Stimulated activated CD8-positive, alpha-beta memory T cell treated with anti-CD3 and anti-CD28 coated beads, Interleukin-7, amount 100 ng/mL, for 1 hour (primary cell): ENCODE results near the gene C5orf47.
A peak's percentile ranks its signal among the peaks of the same experiment; 100 is the strongest.
"Not testable (repeated sequence)": the region's sequence is repeated elsewhere in the genome, so short reads cannot be mapped to it uniquely, and the experiment has no call there.

ENCODE experiments used
- DNase-seq, 2 donors: peaks; one replicate each; pipeline ENCODE4 v3.0.0-alpha.2; 2020; ENCODE audit warnings: low read depth in 2 of 2

C5orf47 gene

DNA sequence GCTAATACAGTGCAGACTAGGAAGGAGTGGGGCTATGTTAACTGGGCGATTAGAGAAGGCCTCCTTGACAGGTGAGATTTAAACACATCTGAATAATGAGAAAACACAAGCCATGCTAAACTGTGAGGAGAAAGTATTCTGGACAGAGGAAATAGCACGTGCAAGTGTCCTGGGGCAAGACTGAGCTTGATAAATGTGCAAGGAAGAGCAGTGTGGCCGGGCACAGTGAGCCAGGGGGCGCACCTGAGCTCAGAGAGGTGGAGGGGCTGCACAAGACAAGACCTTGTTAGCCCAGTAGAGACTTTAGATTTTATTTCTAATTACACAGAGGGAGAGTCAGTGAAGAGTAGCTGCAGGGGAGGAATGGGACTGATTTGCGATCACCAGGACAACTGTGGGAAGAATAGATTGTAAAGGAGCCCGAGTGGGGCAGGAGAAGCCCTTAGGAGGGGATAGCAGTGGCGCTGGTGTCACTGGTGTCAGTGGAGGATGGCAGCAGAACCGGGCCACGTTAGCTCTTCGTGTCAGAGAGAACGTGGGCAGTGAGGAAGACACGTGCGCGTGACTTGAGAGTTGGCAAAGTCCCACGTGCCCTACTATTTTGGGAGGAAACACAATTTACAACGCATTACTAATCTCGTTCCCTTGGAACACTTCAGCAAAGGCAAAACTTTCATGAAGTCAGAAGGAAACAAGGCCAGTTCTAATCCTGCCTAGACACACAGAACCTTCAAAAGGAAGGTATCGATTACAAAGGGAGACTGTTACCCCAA is 17.9 kb upstream of the C5orf47 start:
- no peak for DNase-seq

DNA sequence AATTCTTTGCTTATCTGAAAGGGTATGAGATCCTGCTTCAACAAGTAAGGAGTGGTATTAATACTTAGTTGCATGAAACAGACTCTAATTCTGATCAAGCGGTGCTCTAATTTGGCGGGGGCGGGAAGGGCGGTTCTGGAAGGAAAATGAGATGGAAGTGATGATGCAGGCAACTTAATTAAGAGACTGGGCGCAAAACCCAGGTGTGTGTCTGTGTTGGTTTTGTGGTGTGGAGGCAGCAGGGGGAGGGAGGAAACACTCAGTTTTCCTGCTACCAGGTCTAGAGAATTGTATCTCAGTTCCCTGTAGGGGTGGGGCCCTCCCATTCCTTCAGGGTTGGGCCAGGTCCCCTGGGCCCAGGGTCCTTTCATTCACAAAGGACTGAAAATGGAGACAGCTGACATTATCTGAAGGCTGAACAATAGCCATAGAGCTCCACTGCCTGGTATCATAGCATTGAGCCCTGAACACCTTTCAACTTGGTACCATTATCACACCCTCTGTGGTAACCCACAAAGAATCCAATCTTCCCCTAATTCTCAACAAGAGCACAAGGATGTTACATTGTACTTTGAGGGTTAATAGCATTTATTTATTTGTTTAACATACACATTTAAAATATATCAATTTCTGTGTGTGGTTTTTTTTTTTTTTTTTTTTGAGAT is 17.2 kb upstream of the C5orf47 start:
- DNase-seq, result no peak

DNA sequence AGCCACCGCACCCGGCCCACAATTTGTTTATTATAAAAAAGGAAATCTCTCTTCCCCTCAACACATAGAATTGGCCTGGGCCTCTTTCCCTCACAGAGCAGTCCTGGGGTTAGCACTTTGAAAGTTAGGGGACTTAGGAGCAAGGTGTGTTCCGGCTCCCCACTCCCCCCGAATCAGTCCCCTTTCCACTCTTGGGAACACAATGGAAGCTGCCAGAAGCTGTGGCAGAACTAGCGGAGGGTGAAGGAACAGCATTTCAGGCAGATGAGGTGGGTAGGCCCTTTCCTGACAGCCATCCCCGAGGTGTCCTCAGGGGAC is 16.4 kb upstream of the C5orf47 start:
- no peak for DNase-seq

DNA sequence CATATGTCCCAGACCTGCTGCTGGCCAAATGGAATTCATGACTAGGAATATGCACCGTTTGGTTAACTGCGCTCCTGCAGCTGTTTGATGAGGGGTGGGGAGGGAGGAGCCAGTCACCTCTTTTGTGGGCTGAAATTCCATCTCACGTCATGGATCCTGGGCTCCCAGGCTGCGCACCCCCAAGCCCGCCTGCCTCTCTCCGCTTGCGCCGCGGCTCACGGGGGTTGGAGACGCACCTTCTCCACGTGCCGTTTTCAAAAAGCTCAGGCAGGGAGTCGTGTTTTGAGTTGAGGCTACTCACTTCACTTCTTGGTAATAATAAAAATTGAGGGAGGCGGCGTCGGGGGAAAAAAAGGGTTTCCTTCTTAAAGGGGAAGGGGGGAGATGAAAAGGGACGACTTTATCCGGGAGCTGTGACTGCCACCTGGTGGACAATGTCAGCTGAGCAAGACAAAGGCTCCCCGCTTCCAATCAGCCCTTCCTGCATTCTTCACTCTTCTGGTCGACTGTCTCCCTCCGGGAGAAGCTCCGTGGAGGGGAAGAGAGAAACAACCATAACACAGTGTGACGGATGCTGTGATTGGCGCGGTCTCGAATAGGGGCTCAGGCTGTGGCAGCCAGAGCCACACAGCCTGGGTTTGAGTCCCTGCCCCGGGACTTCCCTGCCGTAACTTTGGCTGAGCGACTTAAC is 15.9 kb upstream of the C5orf47 start:
- DNase-seq, result peak; percentile 47 to 59

DNA sequence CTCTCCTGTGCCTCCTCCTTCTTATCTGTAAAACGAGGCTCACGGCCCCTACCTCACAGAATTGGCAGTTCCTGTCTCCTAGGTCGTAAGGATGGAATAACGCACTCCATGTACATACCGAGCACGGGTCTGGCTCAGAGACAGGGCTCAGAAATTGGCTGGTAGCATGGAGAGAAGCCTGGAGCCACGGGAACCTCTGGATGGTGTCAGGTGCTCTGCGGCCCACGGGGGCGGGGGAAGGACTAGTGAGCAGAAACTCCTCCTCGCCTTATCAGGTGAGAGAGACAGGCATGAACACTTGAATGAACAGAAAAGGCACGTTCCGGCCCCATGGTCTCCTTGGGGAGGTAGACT is 15.4 kb upstream of the C5orf47 start:
- no peak for DNase-seq

DNA sequence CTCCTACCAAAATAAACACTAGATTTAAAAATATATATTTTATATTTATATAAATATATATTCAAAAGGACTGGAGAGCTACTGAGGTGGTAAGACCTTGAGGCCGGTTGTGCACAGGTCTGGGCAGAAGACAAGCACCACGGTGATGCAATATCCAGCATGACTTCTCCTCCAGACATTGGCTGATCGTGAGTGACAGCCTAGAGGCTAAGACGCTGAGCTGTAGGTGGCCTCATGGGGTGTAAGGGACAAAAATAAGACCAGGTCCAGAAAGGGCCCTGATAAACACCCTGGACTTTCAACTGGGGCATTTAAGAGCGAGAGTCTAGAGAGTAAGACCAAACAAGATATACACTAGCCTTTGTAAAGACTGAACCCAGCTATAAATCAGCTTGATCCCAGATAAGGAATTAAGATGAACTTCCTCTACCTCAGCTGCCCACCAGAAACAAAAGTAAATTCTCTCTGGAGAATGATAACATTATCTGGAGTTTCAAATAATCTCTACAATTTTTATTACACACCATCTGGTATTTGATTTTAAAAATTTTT is 14.2 kb upstream of the C5orf47 start:
- DNase-seq, result no peak

DNA sequence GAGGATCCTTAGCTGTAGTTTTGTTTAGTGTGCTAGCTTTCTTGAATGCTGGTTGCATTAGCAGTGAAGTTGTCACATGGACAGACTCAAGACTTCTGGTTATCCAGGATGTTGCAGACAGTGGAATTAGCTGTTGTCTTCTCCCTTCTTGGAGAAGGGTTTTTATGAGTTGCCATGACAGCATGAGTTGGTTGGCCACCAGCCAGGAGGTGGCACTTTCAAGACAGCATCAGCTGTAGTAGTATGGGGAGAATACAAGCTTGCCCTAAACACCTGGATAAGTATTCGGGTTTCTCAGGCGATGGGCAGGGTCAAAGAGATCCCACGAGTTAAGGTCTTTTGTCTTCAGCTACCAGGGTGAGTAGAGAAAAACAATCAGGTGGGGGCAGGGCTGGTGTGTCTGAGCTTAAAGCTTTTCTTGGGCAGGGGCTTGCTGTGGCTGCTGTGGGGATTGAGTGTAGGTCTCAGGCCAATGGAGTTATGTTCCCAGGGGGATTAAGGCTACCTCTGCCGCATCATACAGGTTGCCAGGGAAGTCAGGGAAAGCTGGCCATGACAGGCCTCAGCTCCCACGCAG is 7.7 kb upstream of the C5orf47 start:
- DNase-seq, result no peak

DNA sequence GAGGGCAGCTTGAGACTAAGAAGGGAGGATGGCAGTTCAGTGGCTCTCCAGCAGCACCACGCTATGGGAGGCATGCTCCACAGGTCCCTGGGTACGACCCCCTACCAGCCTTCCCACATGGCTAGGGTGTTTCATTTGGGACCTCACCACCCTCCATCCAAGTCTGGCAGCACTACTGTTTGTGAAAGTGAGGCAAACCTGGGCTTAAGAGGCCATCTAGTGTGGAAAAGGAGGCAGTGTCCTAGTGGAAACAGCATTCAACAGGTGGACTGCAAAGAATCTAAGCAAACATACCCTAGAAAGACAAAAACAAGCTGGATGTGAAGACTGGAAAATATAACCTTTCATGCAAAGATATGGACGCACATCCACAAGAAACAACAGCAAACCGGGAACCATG is 4.8 kb upstream of the C5orf47 start:
- no peak for DNase-seq

DNA sequence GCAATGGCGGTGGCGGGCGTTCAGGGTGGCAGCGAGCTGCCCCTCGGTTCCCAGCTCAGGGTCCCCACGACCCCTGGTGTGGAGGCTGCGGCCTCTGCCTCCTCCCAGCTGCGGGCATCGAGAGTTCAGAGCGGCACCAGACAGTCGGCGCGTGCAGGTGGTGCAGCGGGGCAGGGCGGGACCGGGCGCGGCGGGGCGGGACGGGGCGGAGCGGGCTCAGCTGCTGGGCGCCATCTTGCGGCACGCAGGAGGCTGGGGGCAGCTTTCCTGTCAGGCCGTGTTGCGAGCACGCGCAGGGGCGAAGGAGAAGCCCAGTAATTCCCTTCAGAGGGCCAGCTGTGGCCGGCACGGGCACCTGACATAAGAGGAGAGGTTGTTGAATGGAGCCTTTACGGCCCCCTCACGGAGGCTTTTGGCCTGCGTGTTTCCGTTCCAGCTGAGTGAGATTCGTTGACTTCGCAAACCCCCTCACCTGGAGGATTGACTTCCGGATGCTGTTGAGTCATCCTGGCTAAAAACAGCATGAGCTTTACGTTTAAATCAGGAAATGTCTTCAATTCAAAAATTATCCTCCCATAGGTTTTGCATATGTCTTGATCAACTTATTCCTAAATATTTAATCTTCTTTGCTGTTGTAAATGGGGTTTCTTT is 587 bp downstream of the C5orf47 start:
- DNase-seq, result no peak

DNA sequence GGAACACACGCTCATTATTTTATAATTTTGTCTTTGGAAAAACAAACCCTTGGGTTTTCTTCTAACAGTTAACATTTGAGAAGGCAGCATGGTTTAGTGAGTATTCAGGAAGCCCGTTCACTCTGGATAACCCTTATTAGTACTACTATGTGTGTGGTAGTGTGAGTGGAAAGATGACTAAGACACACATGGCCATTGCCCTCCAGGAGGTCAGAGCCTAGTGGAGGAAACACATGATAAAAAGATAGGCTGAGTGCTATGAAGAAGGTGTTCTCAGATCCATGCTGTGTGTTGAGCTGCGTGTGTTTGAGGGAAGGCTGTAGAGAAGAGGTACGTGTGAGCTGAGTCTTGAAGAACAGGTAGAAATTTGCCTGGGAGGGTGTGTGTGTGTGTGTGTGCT is 8.4 kb downstream of the C5orf47 start:
- DNase-seq, result no peak

DNA sequence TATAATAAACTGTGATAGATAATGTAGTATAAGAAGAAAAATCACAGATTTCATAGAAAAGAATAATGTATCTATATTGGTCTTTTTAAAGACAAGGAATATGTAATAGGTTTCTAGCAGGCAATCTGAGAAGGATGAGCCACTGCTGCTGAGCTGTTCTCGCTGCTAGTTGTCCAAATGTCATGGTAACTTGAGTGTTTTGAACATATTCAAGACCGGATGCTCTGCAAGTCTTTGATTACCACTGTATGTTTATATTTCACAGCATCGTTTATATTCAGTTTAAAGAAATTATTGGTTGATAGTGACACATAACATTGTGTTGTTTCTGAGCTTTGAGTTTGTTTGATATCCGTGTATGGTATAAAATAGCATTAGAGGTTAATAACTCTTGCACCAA is 9.6 kb downstream of the C5orf47 start:
- DNase-seq, result no peak

DNA sequence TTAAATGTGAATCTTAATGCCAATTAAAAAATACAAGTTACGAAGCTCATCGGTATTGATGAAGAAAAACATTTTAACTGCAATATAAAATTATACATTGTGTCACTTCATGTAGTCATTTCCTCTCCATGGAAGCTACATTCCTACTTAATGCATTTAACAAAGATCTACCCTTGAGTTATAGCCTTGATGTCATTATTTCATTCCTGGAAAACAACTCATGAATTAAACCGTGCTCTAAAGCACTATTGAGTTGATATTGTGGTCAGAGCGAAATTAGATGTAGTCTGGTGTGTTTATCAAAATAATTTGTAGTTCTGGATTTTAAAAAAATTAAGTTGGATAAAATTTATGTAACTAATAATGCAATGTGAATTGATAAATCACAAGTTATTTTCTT is 11.1 kb downstream of the C5orf47 start:
- DNase-seq, result no peak

DNA sequence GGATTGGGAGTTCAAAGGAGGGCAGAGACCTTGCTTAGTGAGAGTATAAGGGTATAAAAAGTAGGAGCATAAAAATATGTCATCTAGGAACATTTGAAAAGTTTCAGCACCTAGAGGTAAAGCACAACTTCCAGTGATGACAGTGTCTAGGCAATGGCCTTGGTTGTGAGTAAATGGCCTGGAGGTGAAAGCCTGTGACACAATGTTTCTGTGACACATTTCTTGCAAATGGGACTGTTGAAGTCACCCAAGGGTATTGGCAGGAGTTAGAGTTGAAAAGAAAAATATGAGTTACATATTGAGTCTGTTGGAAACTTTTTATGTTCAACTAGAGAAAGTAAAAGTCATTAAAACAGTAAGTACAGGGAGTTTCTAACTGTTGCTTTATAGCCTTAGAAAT is 14.8 kb downstream of the C5orf47 start:
- no peak for DNase-seq

DNA sequence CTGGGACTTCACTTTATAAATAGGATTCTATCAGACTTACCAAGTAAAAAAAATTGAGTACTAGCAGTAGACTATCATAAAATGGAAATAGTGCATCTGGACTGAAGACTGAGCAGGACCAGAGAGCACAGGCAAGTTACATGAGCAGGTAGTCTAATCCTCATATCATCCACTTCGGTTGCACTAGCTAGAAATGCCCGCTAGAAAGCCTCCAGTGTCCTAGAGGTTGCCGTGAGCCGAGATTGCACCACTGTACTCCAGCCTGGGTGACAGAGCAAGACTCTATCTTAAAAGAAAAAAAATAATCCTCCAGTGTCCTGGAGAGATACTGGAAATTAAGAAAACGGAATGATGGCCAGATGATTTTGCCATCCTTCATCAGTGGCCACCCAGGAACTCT is 20.0 kb downstream of the C5orf47 start:
- DNase-seq, result no peak

DNA sequence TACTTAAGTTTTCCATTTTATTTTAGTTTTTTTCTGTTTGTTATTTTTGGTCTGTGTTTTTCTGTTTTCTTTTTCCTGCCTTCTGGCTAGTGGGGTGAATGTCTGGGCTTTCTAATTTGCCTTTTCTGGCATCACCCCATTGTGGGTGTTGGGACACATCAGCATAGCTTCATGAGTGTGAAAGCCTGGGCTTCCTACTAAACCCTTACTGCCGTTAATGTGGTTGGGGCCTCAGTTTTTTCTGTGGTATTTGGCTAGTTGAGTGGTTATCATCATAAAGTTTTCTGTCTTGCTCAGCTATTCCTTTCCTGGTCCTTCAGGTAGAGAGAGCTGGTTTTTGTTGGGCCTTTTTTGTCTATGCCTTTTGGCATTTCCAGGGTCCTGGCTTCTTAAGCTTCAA is 21.4 kb downstream of the C5orf47 start:
- no peak for DNase-seq

DNA sequence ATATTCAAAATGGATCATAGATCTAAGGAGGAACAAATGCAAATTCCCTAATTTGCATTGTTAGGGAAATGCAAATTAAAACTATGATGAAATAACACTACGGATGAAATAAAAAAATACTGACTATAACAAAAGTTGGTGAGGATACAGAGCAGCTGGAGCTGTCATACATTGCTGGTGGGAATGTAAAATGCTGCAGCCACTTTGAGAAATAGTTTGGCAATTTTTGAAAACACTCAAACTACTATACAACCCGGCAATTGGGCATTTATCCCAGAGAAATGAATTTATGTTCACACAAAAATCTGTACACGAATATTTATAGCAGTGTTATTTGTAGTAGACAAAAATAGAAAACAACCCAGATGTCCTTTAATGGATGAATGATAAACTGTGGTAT is 22.5 kb downstream of the C5orf47 start:
- DNase-seq, result no peak

DNA sequence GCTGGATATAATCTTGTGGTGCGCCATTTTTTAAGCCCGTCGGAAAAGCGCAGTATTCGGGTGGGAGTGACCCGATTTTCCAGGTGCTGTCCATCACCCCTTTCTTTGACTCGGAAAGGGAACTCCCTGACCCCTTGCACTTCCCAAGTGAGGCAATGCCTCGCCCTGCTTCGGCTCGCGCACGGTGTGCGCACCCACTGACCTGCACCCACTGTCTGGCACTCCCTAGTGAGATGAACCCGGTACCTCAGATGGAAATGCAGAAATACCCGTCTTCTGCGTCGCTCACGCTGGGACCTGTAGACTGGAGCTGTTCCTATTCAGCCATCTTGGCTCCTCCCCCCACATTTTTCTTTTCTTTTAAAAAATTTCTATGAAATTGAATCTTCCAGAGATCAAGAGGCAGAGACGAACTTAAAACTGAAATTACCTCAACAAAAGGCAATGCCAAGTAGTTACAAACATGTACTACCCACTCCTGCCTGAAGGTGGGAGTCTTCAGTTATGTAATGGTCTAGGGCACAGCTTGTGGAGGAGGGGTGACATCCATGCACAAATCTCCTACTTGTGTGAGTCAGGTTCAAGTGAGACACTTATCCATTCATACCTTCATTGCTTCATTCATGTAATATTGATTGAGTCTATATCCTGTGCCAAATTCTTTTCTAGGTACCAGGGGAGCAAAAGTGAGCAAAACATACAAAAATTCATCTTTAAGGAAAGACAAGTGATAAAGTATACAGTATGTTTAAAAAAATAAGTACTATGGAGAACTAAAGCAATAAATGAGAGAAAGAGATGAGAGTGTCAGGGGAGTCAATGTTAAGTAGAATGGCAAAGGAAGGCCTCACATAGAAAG is 31.3 kb downstream of the C5orf47 start:
- not testable (repeated sequence) for DNase-seq

DNA sequence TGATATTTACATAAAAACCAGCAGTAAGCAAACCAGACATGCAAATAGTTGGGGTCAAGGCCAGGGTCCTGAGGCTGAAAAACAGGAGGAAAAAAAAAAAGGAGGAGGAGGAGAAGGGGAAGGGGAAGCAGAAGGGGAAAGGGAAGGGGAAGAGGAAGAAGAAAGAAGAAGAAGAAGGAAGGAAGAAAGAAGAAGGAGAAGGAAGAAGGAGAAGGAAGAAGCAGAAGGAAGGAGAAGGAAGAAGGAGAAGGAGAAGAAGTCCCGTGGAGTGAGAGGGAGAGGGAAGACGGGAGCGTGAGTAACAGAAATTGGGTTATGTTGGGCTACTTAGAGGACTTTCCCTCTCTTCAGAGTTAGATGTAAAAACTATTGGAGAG is 31.9 kb downstream of the C5orf47 start:
- no peak for DNase-seq

DNA sequence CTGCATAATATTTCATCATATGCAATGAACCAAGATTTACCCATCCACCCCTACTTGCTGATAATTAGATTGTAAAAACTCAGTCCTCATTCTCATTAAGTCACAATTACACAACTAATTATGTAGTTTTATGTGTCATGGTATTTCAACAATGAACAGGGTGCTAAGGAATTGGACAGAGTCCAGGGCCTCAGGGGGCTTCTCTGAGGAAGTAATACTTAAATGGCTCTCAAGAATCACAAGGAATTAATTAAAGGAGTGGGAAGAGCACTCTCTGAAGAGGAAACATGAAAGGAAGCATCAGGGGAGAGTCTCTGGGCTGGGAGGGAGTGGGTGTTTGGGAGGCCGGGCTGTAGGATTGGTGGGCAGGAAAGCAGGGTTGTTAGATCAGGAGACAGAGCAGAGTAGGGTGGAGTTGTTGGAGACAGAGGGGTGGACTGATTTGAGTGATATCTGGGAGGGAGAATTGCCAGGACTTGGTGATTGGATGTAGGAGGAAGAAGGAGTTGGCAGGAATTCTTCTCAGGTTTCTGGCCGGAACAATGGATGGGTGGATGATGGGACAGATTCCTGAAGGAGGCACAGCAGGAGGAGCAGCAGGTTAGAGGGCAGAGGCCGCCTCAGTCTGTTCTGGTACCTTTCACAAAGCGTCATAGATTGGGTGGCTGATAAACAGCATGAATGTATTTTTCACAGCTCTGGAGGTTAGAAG is 33.6 kb downstream of the C5orf47 start:
- no peak for DNase-seq

DNA sequence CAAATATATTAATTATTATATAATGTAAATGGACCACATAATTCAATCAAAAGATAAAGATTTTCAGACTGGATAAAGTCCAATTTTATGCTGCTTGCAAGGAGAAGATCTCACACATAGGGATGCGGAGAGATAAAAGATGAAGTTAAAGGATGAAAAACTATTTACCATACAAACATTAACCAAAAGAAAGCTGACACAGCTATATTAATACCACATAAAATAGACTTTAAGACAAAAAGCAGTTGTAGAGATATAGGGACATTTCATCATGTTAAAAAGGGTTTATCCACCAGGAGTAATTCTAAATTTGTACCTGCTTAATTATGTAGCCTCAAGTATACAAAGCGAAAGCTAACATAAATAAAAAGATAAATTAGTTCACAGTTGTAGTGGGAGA is 41.3 kb downstream of the C5orf47 start:
- no peak for DNase-seq
